SK-N-SH treated with all-trans-retinoic acid at 6 μM for 48 hours (cell line): Measurements from ENCODE around the gene TNS3.

Experiments
- ATAC-seq: fragments of 200-7000 bp; cut with Tn5 transposase; 3 replicates; pipeline ENCODE4 v1.9.1; 2020; ENCODE audit warnings: mild to moderate bottlenecking, moderate library complexity
- CSDC2 ChIP-seq: fragments of 250-450 bp; sonication (Bioruptor Pico); IDR thresholded peaks from 2 replicates; pipeline ENCODE4 v1.5.0; 2020; ENCODE audit warnings: mild to moderate bottlenecking, moderate library complexity
- ISL1 ChIP-seq: fragments of 250-450 bp; sonication (Bioruptor Pico); IDR thresholded peaks from 2 replicates; pipeline ENCODE4 v2.1.2; 2022; ENCODE audit warnings: mild to moderate bottlenecking, moderate library complexity
- OSR1 ChIP-seq: fragments of 250-450 bp; sonication (Bioruptor Pico); IDR thresholded peaks from 2 replicates; pipeline ENCODE4 v1.8.0; 2022; ENCODE audit warnings: moderate library complexity, mild to moderate bottlenecking, inconsistent platforms
- PPARA ChIP-seq: fragments of 250-450 bp; sonication (Bioruptor Pico); IDR thresholded peaks from 2 replicates; pipeline ENCODE4 v1.5.0; 2020; ENCODE audit warnings: mild to moderate bottlenecking, borderline replicate concordance
- RARB ChIP-seq: fragments of 250-450 bp; sonication (Bioruptor Pico); IDR thresholded peaks from 2 replicates; pipeline ENCODE4 v1.8.0; 2021; ENCODE audit warnings: mild to moderate bottlenecking, moderate library complexity
- SNAI2 ChIP-seq: fragments of 250-450 bp; sonication (Bioruptor Pico); IDR thresholded peaks from 2 replicates; pipeline ENCODE4 v1.5.0; 2020; ENCODE audit warnings: mild to moderate bottlenecking, moderate library complexity
- TOX ChIP-seq: fragments of 250-450 bp; sonication (Bioruptor Pico); IDR thresholded peaks from 2 replicates; pipeline ENCODE4 v1.8.0; 2021; ENCODE audit warnings: mild to moderate bottlenecking, moderate library complexity, borderline replicate concordance
- ZFP3 ChIP-seq: fragments of 250-450 bp; sonication (Bioruptor Pico); IDR thresholded peaks from 2 replicates; pipeline ENCODE4 v1.5.0; 2020; ENCODE audit warnings: mild to moderate bottlenecking, moderate library complexity
- ZNF70 ChIP-seq: fragments of 450-650 bp; formaldehyde crosslinking; IDR thresholded peaks from 2 replicates; pipeline ENCODE4 v1.5.0; 2020; ENCODE audit warnings: mild to moderate bottlenecking, moderate library complexity
- ZNF8 ChIP-seq: fragments of 450-650 bp; formaldehyde crosslinking; IDR thresholded peaks from 2 replicates; pipeline ENCODE4 v1.5.0; 2020; ENCODE audit warnings: mild to moderate bottlenecking, moderate library complexity
- TF ChIP-seq, protein P1 (sequence below): fragments of 250-450 bp; sonication (Bioruptor Pico); IDR thresholded peaks from 2 replicates; pipeline ENCODE4 v1.8.0; 2020; ENCODE audit warnings: mild to moderate bottlenecking, moderate library complexity, borderline replicate concordance
- TF ChIP-seq, protein P2 (sequence below): fragments of 250-450 bp; sonication (Bioruptor Pico); IDR thresholded peaks from 2 replicates; pipeline ENCODE4 v1.5.1; 2021; ENCODE audit warnings: mild to moderate bottlenecking, moderate library complexity

The TNS3 gene

DNA sequence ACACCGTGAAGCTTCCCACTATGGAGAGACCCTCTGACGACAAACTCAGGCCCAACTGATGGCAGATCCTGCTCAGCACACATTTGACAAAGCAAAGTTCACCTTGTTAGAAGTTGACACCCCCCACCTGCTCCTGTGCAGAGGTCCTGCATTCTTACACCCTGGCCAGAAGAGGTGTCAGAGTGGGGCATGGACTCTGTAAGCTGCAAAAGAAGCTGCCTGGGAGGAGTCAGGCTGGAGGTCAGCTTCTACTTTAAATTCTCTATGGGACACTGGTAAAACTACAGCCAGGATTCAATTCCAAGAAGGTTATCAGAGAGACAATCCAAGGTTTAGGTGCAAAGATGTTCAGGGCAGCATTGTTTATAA is 20.0 kb upstream of the TNS3 start:
- ATAC-seq, result no peak
- TF ChIP-seq OSR1 (CRISPR knock-in tag) (no peak), PPARA (CRISPR knock-in tag) (no peak)
- TF ChIP-seq, protein P1, sequence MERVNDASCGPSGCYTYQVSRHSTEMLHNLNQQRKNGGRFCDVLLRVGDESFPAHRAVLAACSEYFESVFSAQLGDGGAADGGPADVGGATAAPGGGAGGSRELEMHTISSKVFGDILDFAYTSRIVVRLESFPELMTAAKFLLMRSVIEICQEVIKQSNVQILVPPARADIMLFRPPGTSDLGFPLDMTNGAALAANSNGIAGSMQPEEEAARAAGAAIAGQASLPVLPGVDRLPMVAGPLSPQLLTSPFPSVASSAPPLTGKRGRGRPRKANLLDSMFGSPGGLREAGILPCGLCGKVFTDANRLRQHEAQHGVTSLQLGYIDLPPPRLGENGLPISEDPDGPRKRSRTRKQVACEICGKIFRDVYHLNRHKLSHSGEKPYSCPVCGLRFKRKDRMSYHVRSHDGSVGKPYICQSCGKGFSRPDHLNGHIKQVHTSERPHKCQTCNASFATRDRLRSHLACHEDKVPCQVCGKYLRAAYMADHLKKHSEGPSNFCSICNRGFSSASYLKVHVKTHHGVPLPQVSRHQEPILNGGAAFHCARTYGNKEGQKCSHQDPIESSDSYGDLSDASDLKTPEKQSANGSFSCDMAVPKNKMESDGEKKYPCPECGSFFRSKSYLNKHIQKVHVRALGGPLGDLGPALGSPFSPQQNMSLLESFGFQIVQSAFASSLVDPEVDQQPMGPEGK (CRISPR knock-in tag), result 0 out of 2 replicates have a peak, but pooled peaks have one; percentile 10
- TF ChIP-seq, all 23 proteins: peak for 1

DNA sequence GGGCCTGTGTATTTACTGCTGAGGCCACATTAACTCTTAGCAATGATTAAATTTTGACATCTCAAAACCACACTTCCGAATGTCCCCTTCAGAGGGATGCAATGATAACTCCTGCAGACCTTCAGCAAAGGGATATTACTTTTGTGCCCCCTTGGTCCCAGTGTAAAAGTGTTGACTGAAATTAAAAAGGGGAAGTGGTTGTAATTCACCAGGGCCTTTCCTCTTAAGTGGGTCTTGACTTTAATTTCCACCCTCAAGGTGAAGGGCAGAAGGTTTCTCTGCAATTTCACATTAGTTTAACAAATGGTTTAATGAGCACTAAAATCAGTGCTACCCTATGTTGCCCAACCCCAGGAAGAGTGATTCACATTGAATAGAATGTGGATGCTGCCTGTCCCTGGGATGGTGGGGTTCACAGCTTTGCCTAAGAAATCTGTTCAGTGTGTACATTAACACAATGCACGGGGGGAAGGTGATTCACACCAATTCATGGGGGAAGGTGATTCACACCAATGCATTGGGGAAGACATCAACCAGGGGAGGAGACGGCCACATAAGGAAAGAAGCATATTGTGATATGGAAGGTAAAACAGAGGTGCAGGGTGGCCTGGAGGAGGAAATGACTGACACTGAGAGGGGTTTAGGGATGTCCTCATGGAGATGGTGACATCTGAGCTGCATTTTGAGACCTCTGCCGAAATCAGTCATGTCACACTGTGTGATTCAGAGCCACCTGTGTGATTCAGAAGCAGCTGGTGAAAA is 19.4 kb upstream of the TNS3 start:
- peak; percentile 23 for ATAC-seq
- TF ChIP-seq, protein P1 (CRISPR knock-in tag), result 0 out of 2 replicates have a peak, but pooled peaks have one; percentile 19
- TF ChIP-seq ZNF8 (CRISPR knock-in tag) (no peak), CSDC2 (CRISPR knock-in tag) (peak; percentile 67), ZFP3 (CRISPR knock-in tag) (0 out of 2 replicates have a peak, but pooled peaks have one; percentile 12), SNAI2 (CRISPR knock-in tag) (no peak), ISL1 (CRISPR knock-in tag) (peak; percentile 18; the same call in 1 of the 2 replicates), TOX (CRISPR knock-in tag) (no peak)
- TF ChIP-seq, protein P2, sequence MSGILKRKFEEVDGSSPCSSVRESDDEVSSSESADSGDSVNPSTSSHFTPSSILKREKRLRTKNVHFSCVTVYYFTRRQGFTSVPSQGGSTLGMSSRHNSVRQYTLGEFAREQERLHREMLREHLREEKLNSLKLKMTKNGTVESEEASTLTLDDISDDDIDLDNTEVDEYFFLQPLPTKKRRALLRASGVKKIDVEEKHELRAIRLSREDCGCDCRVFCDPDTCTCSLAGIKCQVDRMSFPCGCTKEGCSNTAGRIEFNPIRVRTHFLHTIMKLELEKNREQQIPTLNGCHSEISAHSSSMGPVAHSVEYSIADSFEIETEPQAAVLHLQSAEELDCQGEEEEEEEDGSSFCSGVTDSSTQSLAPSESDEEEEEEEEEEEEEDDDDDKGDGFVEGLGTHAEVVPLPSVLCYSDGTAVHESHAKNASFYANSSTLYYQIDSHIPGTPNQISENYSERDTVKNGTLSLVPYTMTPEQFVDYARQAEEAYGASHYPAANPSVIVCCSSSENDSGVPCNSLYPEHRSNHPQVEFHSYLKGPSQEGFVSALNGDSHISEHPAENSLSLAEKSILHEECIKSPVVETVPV (CRISPR knock-in tag), result no peak

DNA sequence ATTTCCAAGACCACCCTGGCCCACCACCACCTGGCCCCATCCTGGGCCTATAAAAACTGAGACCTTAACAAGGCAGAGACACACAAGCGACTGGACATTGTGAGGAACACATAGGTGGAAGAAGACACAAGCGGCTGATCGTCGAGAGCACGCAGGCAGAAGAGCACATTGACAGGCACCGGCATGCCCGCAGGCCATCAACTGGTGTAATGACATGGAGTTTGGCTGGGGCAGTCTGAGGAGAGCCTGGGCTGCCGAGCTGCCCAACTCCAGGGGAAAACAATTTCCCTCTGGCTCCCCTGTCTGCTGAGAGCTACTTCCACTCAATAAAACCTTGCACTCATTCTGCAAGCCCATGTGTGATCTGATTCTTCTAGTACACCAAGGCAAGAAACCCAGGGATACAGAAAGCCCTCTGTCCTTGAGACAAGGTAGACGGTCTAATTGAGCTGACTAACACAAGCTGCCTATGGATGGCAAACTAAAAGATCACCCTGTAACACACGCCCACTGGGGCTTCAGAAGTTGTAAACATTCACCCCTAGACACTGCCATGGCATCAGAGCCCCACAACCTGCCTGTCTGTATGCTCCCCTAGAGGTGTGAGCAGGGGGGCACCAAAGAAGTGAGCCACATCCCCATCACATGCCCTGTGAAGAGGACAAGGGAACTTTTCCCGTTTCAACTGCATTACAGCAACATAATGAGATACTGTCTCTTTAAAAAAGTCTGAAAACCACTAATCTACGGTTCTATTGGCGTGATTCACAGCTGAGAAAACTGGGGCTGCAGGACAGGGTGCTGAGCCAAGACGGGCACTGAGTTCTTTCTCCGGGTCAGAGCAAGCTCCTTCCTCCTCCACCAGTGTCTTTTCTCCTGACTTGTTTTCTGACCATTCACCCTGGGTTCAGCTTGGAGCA is 18.5 kb upstream of the TNS3 start:
- peak; percentile 78 for ATAC-seq

DNA sequence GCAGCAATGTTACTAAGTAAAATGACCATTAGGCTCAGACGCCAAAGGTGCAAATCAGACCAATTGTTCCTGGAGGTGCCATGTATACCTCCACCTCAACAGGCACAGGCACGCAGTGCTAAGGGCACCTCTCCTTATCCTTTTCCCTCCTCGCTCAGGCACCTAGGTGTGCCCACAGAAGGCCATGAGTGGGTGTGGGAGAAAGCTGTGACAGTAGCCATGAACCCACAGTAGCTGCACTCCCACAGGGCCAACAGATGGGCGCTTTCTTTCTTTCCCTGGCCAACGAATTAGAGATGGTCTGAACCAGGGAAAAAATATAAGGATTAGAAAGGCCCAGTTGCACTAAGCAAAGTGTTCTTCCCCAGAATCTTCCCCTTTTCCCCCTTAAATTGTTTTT is 15.5 kb upstream of the TNS3 start:
- TF ChIP-seq SNAI2 (CRISPR knock-in tag) (no peak), TOX (CRISPR knock-in tag) (no peak), ZNF8 (CRISPR knock-in tag) (no peak)
- TF ChIP-seq, protein P2 (CRISPR knock-in tag), result no peak
- ATAC-seq, result no peak

More for the DNA sequence above, 18.5 kb upstream of the TNS3 start:
- TF ChIP-seq SNAI2 (CRISPR knock-in tag), result no peak
- TF ChIP-seq, protein P2 (CRISPR knock-in tag), result no peak
- no peak for TF ChIP-seq RARB (CRISPR knock-in tag)
- TF ChIP-seq ISL1 (CRISPR knock-in tag), result no peak
- 0 out of 2 replicates have a peak, but pooled peaks have one; percentile 16 for TF ChIP-seq OSR1 (CRISPR knock-in tag)
- peak; percentile 9 for TF ChIP-seq CSDC2 (CRISPR knock-in tag)
- TF ChIP-seq ZNF8 (CRISPR knock-in tag), result no peak
- no peak for TF ChIP-seq TOX (CRISPR knock-in tag)
- TF ChIP-seq ZNF70 (CRISPR knock-in tag), result no peak
